Mesenchymal stem cell (in vitro differentiated cells and primary cell): ENCODE measurements around the gene GALR1.

ENCODE experiments used
- DNase-seq: peaks from one replicate; pipeline ENCODE4 v3.0.0-alpha.2; 2013
- H2AFZ ChIP-seq: one replicate; pipeline ENCODE4 v1.6.1; 2013; ENCODE audit warnings: low read depth, mild to moderate bottlenecking, control low read depth, inconsistent platforms, low read length, moderate library complexity
- H2AK5ac ChIP-seq: 2 replicates; pipeline ENCODE4 v1.6.1; 2013; ENCODE audit warnings: low read length, moderate library complexity, mild to moderate bottlenecking, inconsistent platforms; ENCODE audit not compliant: severe bottlenecking
- H2BK120ac ChIP-seq: one replicate; pipeline ENCODE4 v1.6.1; 2013; ENCODE audit warnings: low read depth, mild to moderate bottlenecking, inconsistent platforms, low read length, moderate library complexity
- H2BK12ac ChIP-seq, 2 experiments: one replicate each; pipeline ENCODE4 v1.6.1; 2013; ENCODE audit warnings: inconsistent platforms in 2 of 2, low read length in 2 of 2, mild to moderate bottlenecking in 2 of 2, moderate library complexity in 2 of 2, control low read depth in 1 of 2
- H2BK15ac ChIP-seq: one replicate; pipeline ENCODE4 v1.6.1; 2013; ENCODE audit warnings: mild to moderate bottlenecking, low read depth, inconsistent platforms; ENCODE audit not compliant: poor library complexity, severe bottlenecking
- H2BK5ac ChIP-seq: 2 replicates; pipeline ENCODE4 v1.6.1; 2013; ENCODE audit warnings: low read depth, mild to moderate bottlenecking, low read length, control low read depth, inconsistent platforms; ENCODE audit not compliant: poor library complexity, severe bottlenecking
- H3K14ac ChIP-seq, 2 experiments: one replicate each; pipeline ENCODE4 v1.6.1; 2013; ENCODE audit warnings: inconsistent platforms in 2 of 2, low read length in 2 of 2, control low read depth in 1 of 2, mild to moderate bottlenecking in 1 of 2, moderate library complexity in 1 of 2
- H3K18ac ChIP-seq, 2 experiments: one replicate each; pipeline ENCODE4 v1.6.1; 2013; ENCODE audit warnings: inconsistent platforms in 2 of 2, low read length in 2 of 2, control low read depth in 1 of 2, low read depth in 1 of 2, mild to moderate bottlenecking in 1 of 2
- H3K23ac ChIP-seq, 2 experiments: one replicate each; pipeline ENCODE4 v1.6.1; 2013; ENCODE audit warnings: inconsistent platforms in 2 of 2, low read length in 2 of 2, mild to moderate bottlenecking in 2 of 2, moderate library complexity in 2 of 2, control low read depth in 1 of 2
- H3K27ac ChIP-seq: 2 replicates; pipeline ENCODE4 v1.5.1; 2013; ENCODE audit warnings: mild to moderate bottlenecking, moderate library complexity, low read length, control low read depth, inconsistent platforms; ENCODE audit not compliant: poor library complexity, severe bottlenecking
- H3K27me3 ChIP-seq, 2 experiments: 2 replicates each; pipeline versions ENCODE4 v1.6.1 to v1.7.0; 2013; ENCODE audit warnings: low read length in 2 of 2, mild to moderate bottlenecking in 2 of 2, moderate library complexity in 2 of 2, control low read depth in 1 of 2, inconsistent platforms in 1 of 2; ENCODE audit not compliant: control insufficient read depth in 1 of 2, insufficient read depth in 1 of 2
- H3K36me3 ChIP-seq, 2 experiments: 2 replicates each; pipeline versions ENCODE4 v1.6.1 to v1.7.0; 2013; ENCODE audit warnings: low read length in 2 of 2, control low read depth in 1 of 2, inconsistent platforms in 1 of 2, low read depth in 1 of 2, mild to moderate bottlenecking in 1 of 2; ENCODE audit not compliant: insufficient read depth in 2 of 2, control insufficient read depth in 1 of 2
- H3K4ac ChIP-seq, 2 experiments: one replicate each; pipeline ENCODE4 v1.6.1; 2013; ENCODE audit warnings: inconsistent platforms in 2 of 2, low read length in 2 of 2, mild to moderate bottlenecking in 2 of 2, moderate library complexity in 2 of 2, control low read depth in 1 of 2, low read depth in 1 of 2
- H3K4me1 ChIP-seq: 2 replicates; pipeline ENCODE4 v1.6.1; 2013; ENCODE audit warnings: low read depth, low read length, control low read depth; ENCODE audit not compliant: control insufficient read depth, insufficient read depth
- H3K4me2 ChIP-seq: 2 replicates; pipeline ENCODE4 v1.6.1; 2013; ENCODE audit warnings: low read length, mild to moderate bottlenecking, inconsistent platforms; ENCODE audit not compliant: poor library complexity, severe bottlenecking
- H3K4me3 ChIP-seq, 2 experiments: 2 replicates each; pipeline versions ENCODE4 v1.5.1 to v1.7.0; 2013; ENCODE audit warnings: low read length in 2 of 2, mild to moderate bottlenecking in 2 of 2, control low read depth in 1 of 2, low read depth in 1 of 2; ENCODE audit not compliant: insufficient read depth in 1 of 2
- H3K79me1 ChIP-seq: replicated peaks from 2 replicates; pipeline ENCODE4 v1.6.1; 2013; ENCODE audit warnings: mild to moderate bottlenecking, control low read depth, low read length, inconsistent platforms; ENCODE audit not compliant: poor library complexity, severe bottlenecking
- H3K9ac ChIP-seq: 2 replicates; pipeline ENCODE4 v1.7.0; 2013; ENCODE audit warnings: mild to moderate bottlenecking, low read length, moderate library complexity
- H3K9me3 ChIP-seq: 2 replicates; pipeline ENCODE4 v1.7.0; 2013; ENCODE audit warnings: mild to moderate bottlenecking, low read length; ENCODE audit not compliant: control insufficient read depth
- H4K8ac ChIP-seq: one replicate; pipeline ENCODE4 v1.6.1; 2013; ENCODE audit warnings: inconsistent platforms, mild to moderate bottlenecking, low read length, moderate library complexity
- H4K91ac ChIP-seq: one replicate; pipeline ENCODE4 v1.6.1; 2013; ENCODE audit warnings: mild to moderate bottlenecking, low read length, inconsistent platforms
- WGBS: methylation state at CpG from one replicate; pipeline ENCODE4 v1.1.7; 2013; ENCODE audit warnings: mixed read lengths; 5-methylcytosine and 5-hydroxymethylcytosine counted together

The GALR1 gene

DNA sequence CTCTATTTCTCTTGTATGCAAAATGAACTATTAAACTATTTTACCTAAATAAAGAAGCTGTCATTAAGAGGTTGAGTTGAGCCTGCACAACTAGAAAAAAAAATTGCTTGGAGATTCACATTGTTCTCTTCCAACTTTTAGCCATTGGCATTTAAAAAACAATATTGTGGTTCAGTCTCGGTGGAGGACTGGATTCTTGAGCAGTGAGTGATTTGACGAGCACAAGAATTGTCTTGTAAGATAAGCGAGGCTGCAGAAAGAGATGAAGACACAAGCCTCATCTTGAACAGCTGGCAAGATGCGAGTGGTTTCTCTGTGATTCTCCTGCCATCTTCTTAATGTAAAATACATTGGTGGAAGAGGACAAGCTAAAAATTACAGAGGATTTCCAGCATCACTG, 67.0 kb downstream of the GALR1 start:
- H3K27me3 ChIP-seq, result no peaks in the 10 kb centered on the region
- H2BK15ac ChIP-seq, result no peak overlapping the region
- H3K36me3 ChIP-seq, result no peaks in the 10 kb centered on the region
- no peak overlapping the region for H3K14ac ChIP-seq
- H4K91ac ChIP-seq, result no peak overlapping the region
- H3K79me1 ChIP-seq, result no peaks in the 10 kb centered on the region
- no peak overlapping the region for H3K4me3 ChIP-seq
- H2AFZ ChIP-seq, result no peak overlapping the region
- H3K4me1 ChIP-seq, result peaks cover 2% of the 10 kb centered on the region
- no peak overlapping the region for H3K4ac ChIP-seq
- no peak for DNase-seq
- no peak overlapping the region for H3K4me2 ChIP-seq
- no peak overlapping the region for H2AK5ac ChIP-seq
- no peak overlapping the region for H2BK12ac ChIP-seq
- H2BK120ac ChIP-seq, result no peak overlapping the region
- H3K23ac ChIP-seq, result no peak overlapping the region
- no peak overlapping the region for H3K27ac ChIP-seq
- no peak overlapping the region for H3K9ac ChIP-seq
- no peaks in the 10 kb centered on the region for H3K9me3 ChIP-seq
- H2BK5ac ChIP-seq, result no peak overlapping the region
- no peak overlapping the region for H4K8ac ChIP-seq
- no peak overlapping the region for H3K18ac ChIP-seq
- 76% methylated on average over 4 of the region's 4 CpGs for whole genome bisulfite sequencing

DNA sequence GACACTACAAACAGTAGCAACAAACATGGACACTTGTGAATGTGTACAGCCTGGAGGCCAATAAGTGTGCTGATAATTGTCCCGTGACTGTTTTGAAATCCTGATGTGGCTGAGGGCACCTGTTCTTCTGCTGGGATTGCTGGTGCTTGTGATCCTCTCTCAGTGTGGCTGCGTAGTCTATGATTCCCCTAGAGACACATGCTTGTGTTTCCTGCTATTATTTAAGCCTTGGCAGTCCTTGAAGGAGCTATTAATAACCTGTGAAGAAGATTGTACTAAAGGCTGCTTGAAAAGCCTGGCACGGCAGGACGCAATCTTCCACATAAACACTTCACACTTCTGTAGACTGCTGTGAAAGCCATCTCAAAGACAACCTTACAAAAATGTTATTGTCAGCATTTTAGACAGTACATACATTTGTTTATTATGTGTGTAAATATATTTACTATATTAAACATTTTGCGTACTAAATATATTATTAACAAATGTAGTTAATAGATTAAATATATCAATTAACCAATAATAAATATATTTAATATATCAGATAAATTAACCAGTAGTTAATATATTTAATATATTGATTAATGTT, 71.4 kb downstream of the GALR1 start:
- Histone ChIP-seq H3K4me2 (no peak overlapping the region), H3K27ac (no peak overlapping the region), H3K23ac (no peak overlapping the region), H3K9ac (no peak overlapping the region), H3K9me3 (no peaks in the 10 kb centered on the region), H3K4me3 (no peak overlapping the region), H2BK5ac (no peak overlapping the region), H3K4ac (no peak overlapping the region), H3K14ac (no peak overlapping the region), H3K27me3 (peaks cover 0 to 22% of the 10 kb centered on the region in 2 experiments), H2BK12ac (no peak overlapping the region), H2BK15ac (no peak overlapping the region), H2AK5ac (no peak overlapping the region), H4K8ac (no peak overlapping the region), H2BK120ac (no peak overlapping the region), H2AFZ (no peak overlapping the region), H3K36me3 (no peaks in the 10 kb centered on the region), H4K91ac (no peak overlapping the region), H3K18ac (no peak overlapping the region), H3K79me1 (no peaks in the 10 kb centered on the region), H3K4me1 (peaks cover under 1% of the 10 kb centered on the region)
- no peak for DNase-seq
- 80% methylated on average over 3 of the region's 5 CpGs for WGBS

DNA sequence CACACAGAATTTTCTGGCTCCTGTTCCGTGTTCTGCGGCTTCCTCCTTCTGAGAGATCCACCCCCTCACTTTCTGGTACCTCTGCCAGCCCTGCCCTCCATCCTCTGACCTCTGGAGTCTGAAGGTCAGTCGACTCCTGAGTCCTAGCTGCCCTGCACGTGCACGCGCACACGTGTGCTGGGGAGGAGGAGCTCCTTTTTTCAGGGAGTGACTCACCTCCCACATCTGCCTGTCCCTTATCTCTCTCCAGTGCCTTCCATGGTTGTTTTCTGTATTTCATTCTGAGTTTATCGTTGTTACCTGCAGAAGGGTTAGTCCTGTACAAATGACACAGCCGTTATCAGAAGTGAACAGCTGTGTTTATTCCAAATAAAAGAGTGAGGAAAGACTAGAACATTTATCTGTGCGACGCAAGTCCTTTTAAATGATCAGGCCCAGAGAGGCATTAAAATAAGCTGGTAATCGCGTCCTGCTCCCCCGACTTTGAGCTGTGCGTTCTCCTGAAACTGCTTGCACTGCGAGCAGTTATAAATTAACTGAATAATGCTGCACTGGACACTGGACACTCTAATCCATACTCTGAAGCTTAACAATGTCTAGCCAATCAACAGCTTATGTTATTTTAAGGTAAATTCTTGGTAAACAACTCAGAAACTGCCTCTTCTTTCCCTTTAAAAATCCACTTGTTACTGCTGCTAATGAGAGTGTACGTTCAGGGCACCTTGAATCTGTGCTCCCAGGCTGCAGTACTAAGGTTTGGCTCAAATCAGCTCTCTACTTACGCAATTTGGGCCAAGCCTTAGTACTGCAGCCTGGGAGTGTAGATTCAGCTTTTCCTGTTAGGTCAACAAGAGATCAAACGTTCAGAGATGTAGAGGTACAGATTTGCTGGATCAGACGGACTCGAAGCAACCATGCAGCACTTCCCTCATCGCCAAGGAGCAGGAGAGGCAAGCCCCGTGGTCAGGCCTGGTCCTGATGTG, 72.5 kb downstream of the GALR1 start:
- Histone ChIP-seq H2BK120ac (no peak overlapping the region), H4K8ac (no peak overlapping the region), H2AK5ac (no peak overlapping the region), H3K36me3 (no peaks in the 10 kb centered on the region), H3K27me3 (peaks cover 0 to 22% of the 10 kb centered on the region in 2 experiments), H3K4me3 (no peak overlapping the region), H3K23ac (no peak overlapping the region), H2BK15ac (no peak overlapping the region), H2AFZ (no peak overlapping the region), H3K9ac (no peak overlapping the region), H3K27ac (no peak overlapping the region), H3K79me1 (no peaks in the 10 kb centered on the region), H3K14ac (no peak overlapping the region), H3K4me2 (no peak overlapping the region), H3K4me1 (no peaks in the 10 kb centered on the region), H4K91ac (no peak overlapping the region), H2BK5ac (no peak overlapping the region), H3K4ac (no peak overlapping the region), H3K9me3 (no peaks in the 10 kb centered on the region), H2BK12ac (no peak overlapping the region), H3K18ac (no peak overlapping the region)
- DNase-seq, result no peak
- WGBS, result 79% methylated on average over 23 of the region's 23 CpGs

DNA sequence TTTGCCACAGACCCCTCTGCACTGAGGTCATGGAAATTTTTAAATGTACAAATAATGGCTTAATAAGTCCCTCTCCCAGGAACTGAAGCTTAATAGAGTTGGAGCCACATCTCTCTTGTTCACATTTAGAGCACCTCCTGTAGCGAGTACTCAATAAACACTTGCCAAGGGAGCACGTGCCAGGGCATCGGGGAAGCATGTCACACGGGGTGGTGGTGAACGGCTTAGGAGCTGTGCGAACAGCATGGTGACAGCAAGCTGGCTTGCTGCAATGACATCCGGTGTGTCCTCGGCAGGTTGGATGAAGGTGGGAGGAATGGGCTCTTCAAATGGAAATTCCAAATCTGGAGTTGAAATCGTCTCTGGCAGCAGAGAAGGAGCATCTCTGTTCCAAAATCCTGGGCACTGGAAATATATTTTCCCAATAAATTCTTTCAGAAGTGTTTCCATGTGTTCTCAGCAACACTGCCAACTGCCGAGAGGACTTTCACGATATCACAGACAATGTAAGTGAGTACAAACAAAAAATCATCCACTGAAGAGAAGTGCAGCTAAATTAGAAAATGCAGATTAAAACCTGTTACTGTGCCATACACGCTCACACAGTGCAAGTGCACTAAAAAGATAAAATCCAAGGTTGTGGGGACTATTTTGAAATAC, 74.1 kb downstream of the GALR1 start:
- Histone ChIP-seq H2BK5ac (no peak overlapping the region), H4K8ac (no peak overlapping the region), H4K91ac (no peak overlapping the region), H3K36me3 (no peaks in the 10 kb centered on the region), H2AFZ (no peak overlapping the region), H3K14ac (no peak overlapping the region), H2BK12ac (no peak overlapping the region), H2BK120ac (no peak overlapping the region), H3K27me3 (peaks cover 0 to 22% of the 10 kb centered on the region in 2 experiments), H3K4ac (no peak overlapping the region), H2BK15ac (no peak overlapping the region), H3K4me3 (no peak overlapping the region), H2AK5ac (no peak overlapping the region), H3K9ac (no peak overlapping the region), H3K79me1 (no peaks in the 10 kb centered on the region), H3K4me1 (no peaks in the 10 kb centered on the region), H3K4me2 (no peak overlapping the region), H3K27ac (no peak overlapping the region), H3K9me3 (no peaks in the 10 kb centered on the region), H3K18ac (no peak overlapping the region), H3K23ac (no peak overlapping the region)
- DNase-seq, result no peak
- WGBS, result 90% methylated on average over 12 of the region's 12 CpGs
